Stimulated activated CD4-positive, alpha-beta T cell treated with anti-CD3 and anti-CD28 coated beads, Interleukin-1b, Interleukin-23, amount 100 ng/mL, for 48 hours (primary cell): ENCODE data around the gene KLHL3.
A peak's percentile ranks its signal among the peaks of the same experiment; 100 is the strongest.
"Not testable (repeated sequence)": the region's sequence is repeated elsewhere in the genome, so short reads cannot be mapped to it uniquely, and the experiment has no call there.

Experiments used
- DNase-seq: peaks from one replicate; pipeline ENCODE4 v3.0.0-alpha.2; 2020

KLHL3 gene

GRCh38 chr5:137665678-137666460 is 70.0 kb downstream of the KLHL3 start:
- peak; percentile 37 for DNase-seq

GRCh38 chr5:137660349-137660817 is 75.5 kb downstream of the KLHL3 start:
- peak; percentile 71 for DNase-seq

GRCh38 chr5:137659209-137659608 is 76.7 kb downstream of the KLHL3 start:
- DNase-seq: no peak

- DNase-seq: no peak
Measured at GRCh38 chr5:137658324-137658723, 77.6 kb downstream of the KLHL3 start.

GRCh38 chr5:137657073-137657472 is 78.8 kb downstream of the KLHL3 start:
- DNase-seq: no peak

- DNase-seq: no peak
Measured at GRCh38 chr5:137656558-137656957, 79.3 kb downstream of the KLHL3 start.

GRCh38 chr5:137651022-137651421 is 84.9 kb downstream of the KLHL3 start:
- DNase-seq: no peak

- DNase-seq: no peak
Measured at GRCh38 chr5:137649228-137649935, 86.5 kb downstream of the KLHL3 start.

GRCh38 chr5:137648361-137648760 is 87.5 kb downstream of the KLHL3 start:
- DNase-seq: no peak

GRCh38 chr5:137647401-137647800 is 88.5 kb downstream of the KLHL3 start:
- DNase-seq: no peak

GRCh38 chr5:137646761-137647160 is 89.1 kb downstream of the KLHL3 start:
- no peak for DNase-seq

GRCh38 chr5:137643081-137643480 is 92.8 kb downstream of the KLHL3 start:
- DNase-seq: not testable (repeated sequence)

GRCh38 chr5:137642091-137642490 is 93.8 kb downstream of the KLHL3 start:
- no peak for DNase-seq

GRCh38 chr5:137641148-137641547 is 94.7 kb downstream of the KLHL3 start:
- DNase-seq: no peak

- DNase-seq: no peak
Measured at GRCh38 chr5:137639645-137640044, 96.2 kb downstream of the KLHL3 start.

GRCh38 chr5:137638841-137639240 is 97.0 kb downstream of the KLHL3 start:
- DNase-seq: no peak

GRCh38 chr5:137636830-137637714 is 98.8 kb downstream of the KLHL3 start:
- no peak for DNase-seq

- no peak for DNase-seq
Measured at GRCh38 chr5:137636099-137636498, 99.8 kb downstream of the KLHL3 start.

GRCh38 chr5:137635521-137635921 is 100.4 kb downstream of the KLHL3 start:
- no peak for DNase-seq

- no peak for DNase-seq
Measured at GRCh38 chr5:137633896-137634295, 102.0 kb downstream of the KLHL3 start.

- DNase-seq: no peak
Measured at GRCh38 chr5:137632716-137633115, 103.2 kb downstream of the KLHL3 start.

GRCh38 chr5:137631453-137631852 is 104.4 kb downstream of the KLHL3 start:
- no peak for DNase-seq

GRCh38 chr5:137630972-137631370 is 104.9 kb downstream of the KLHL3 start:
- no peak for DNase-seq
